ENCODE data around the gene CPNE2. TPM values are rescaled to one million over a fixed set of nuclear protein-coding genes. Genes with fewer than 3 reads are reported as not detected.

The CPNE2 gene
- total and polyA plus RNA-seq, 2 of the 8 experiments (the other 6 are each of a cell fraction or from before 2014, with no cell fraction given), result 10.6 to 39.5 TPM

DNA sequence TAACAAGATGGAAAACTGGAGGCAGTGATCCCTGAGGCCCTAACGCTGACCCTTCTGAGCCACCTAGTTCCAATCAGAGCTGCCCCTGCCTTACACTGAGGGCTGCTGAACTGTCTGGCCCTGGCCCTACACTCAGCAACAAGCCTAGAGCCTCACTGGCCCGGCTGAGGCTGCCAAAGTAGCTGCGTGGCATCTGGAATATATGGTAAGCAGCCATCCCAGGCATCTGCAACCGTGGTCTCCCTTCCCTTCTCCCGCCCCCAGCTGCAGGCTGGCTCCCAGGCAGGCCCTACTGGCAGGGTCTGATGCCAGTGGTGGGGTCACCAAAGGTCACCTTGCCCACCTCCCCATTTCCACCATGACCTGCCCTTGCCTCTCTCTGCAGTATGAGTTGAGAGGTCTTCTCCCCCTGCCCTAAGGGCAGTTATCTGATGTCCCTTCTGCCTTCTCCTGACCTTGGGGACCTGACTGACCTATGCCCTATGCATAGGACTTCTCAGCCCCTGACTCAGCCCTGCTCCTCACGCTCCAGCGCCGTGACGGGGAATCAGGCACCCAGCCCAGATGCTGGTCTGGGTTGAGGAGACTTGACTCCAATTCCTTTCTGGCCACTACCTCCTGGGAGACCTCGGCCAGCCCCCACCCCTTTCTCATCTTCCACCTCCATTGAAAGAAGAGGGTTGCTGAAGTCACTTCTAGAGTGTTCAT is 45.3 kb downstream of the CPNE2 start:
- Histone ChIP-seq H2BK120ac (replicated peaks; ENCODE audit: low read depth, low read length) (no peak overlapping the region), H3K23ac (ENCODE audit: insufficient read length) (no peak overlapping the region), H2BK15ac (ENCODE audit: low read length) (no peak overlapping the region), H4K91ac (replicated peaks; ENCODE audit: insufficient read length, low read length) (no peak overlapping the region), H3K9me3 (ENCODE audit: insufficient read depth in 2 of 2, low read depth in 1 of 2, low read length in 1 of 2) (no peaks in the 10 kb centered on the region), H3K9ac (replicated peaks in 1 of 4; ENCODE audit: extremely low read depth in 1 of 4, low read depth in 3 of 4, low read length in 3 of 4) (no peak overlapping the region), H3K27ac (ENCODE audit: low read depth, low read length) (no peak overlapping the region), H3K14ac (ENCODE audit: insufficient read length) (no peak overlapping the region), H4K5ac (ENCODE audit: insufficient read length, low read depth, low read length) (no peak overlapping the region), H3K23me2 (ENCODE audit: low read depth, low read length) (no peaks in the 10 kb centered on the region), H4K20me1 (replicated peaks in 1 of 2; ENCODE audit: control insufficient read depth in 1 of 2, insufficient read depth in 2 of 2, low read length in 2 of 2) (no peaks in the 10 kb centered on the region), H3K27me3 (replicated peaks in 1 of 4; ENCODE audit: control insufficient read depth in 3 of 4, extremely low read depth in 1 of 4, insufficient read depth in 3 of 4, low read length in 3 of 4) (no peaks in the 10 kb centered on the region), H4K8ac (ENCODE audit: extremely low read depth, insufficient read depth, low read length) (no peak overlapping the region), H3K4me1 (replicated peaks in 1 of 4; ENCODE audit: control insufficient read depth in 3 of 4, insufficient read depth in 4 of 4, low read length in 3 of 4) (peaks cover 0 to 5% (median 2%) of the 10 kb centered on the region in 4 experiments; a peak in 3 of 7 replicates), H2AK5ac (ENCODE audit: low read depth, low read length) (no peak overlapping the region), H2BK12ac (ENCODE audit: low read depth, low read length) (no peak overlapping the region), H3K79me2 (ENCODE audit: control insufficient read depth in 1 of 2, insufficient read depth in 2 of 2, low read length in 2 of 2) (no peaks in the 10 kb centered on the region), H3K18ac (ENCODE audit: extremely low read depth, low read length) (no peak overlapping the region), H3K4me3 (ENCODE audit: extremely low read depth in 1 of 4, insufficient read depth in 2 of 4, low read depth in 3 of 4, low read length in 4 of 4) (no peak overlapping the region), H2BK5ac (ENCODE audit: low read depth, low read length) (no peak overlapping the region; the same call in 1 of the 2 replicates), H3K79me1 (ENCODE audit: low read depth, low read length) (no peaks in the 10 kb centered on the region), H2BK20ac (ENCODE audit: low read length) (no peak overlapping the region), H3K4ac (replicated peaks; ENCODE audit: insufficient read length, low read depth, low read length) (no peak overlapping the region), H2AFZ (ENCODE audit: low read length) (no peak overlapping the region), H3K56ac (replicated peaks; ENCODE audit: insufficient read length, low read depth, low read length) (no peak overlapping the region), H3K4me2 (ENCODE audit: insufficient read depth in 1 of 2, low read depth in 2 of 2, low read length in 2 of 2) (no peak overlapping the region), H3K36me3 (ENCODE audit: control insufficient read depth in 2 of 4, insufficient read depth in 4 of 4, low read length in 3 of 4) (no peaks in the 10 kb centered on the region)
- no peak for DNase-seq (ENCODE audit: low read depth in 1 of 2, low spot score in 2 of 2)
- no peak for FAIRE-seq
- ChIA-PET POLR2A (ENCODE audit: partially characterized antibody) (interaction anchor here (0.7 kb wide), 1 partner anchor 22 kb away, joined by 3 read pairs; no protein-coding TSS in a partner anchor), CTCF (ENCODE audit: partially characterized antibody) (interaction anchor here (1.0 to 2.4 kb wide), 4 partner anchors 9 to 53 kb away, joined by 3 to 9 read pairs (median 6); no protein-coding TSS in a partner anchor)
- 79% methylated on average over 10 of the region's 10 CpGs; no CpG with 5 or more reads in 1 of the 2 experiments for WGBS, 2 experiments (ENCODE audit: extremely low coverage in 1 of 2, insufficient coverage in 1 of 2, insufficient read length in 1 of 2, insufficient replicate concordance in 2 of 2, low coverage in 1 of 2, low lambda C conversion rate in 2 of 2, missing lambda C conversion rate in 1 of 2)
- TF ChIP-seq SP2 (IDR thresholded peaks at IDR 0.05; ENCODE audit: low read length) (no peak), SAP30 (IDR thresholded peaks at IDR 0.05; ENCODE audit: insufficient read depth, insufficient replicate concordance, low read length) (no peak), TBP (IDR thresholded peaks at IDR 0.05; ENCODE audit: low read depth, low read length) (no peak), JUND (IDR thresholded peaks at IDR 0.05; ENCODE audit: low read length) (no peak), RFX5 (IDR thresholded peaks at IDR 0.05; ENCODE audit: borderline replicate concordance, low read depth, low read length) (no peak), SIRT6 (IDR thresholded peaks at IDR 0.05; ENCODE audit: low read length) (no peak), RXRA (IDR thresholded peaks at IDR 0.05; ENCODE audit: insufficient read depth, low read depth, low read length) (no peak), KDM1A (IDR thresholded peaks at IDR 0.05; ENCODE audit: borderline replicate concordance, low read length) (no peak)
